ENCODE data around the gene PTPRJ. TPM values are rescaled to one million over a fixed set of nuclear protein-coding genes. Genes with fewer than 3 reads are reported as not detected.

PTPRJ gene
- total RNA-seq, 1 experiment from 2014 or later = 43.7 TPM

- Histone ChIP-seq H3F3A (ENCODE audit: insufficient read depth, low read depth) (peaks cover 30% of the 10 kb centered on the region), H3K4me1 (replicated peaks; ENCODE audit: insufficient read depth) (peaks cover 75% of the 10 kb centered on the region), H3K9me3 (ENCODE audit: insufficient read depth, low read depth) (no peaks in the 10 kb centered on the region), H4K20me1 (ENCODE audit: insufficient read depth) (no peaks in the 10 kb centered on the region), H3K4me2 (peak overlapping the region; percentile 30), H3K4me3 (no peak overlapping the region), H3K36me3 (ENCODE audit: low read depth) (peaks cover 24% of the 10 kb centered on the region), H3K9me2 (ENCODE audit: insufficient read depth) (no peaks in the 10 kb centered on the region), H3K27ac (peak overlapping the region; percentile 65), H3K27me3 (ENCODE audit: insufficient read depth, low read depth) (no peaks in the 10 kb centered on the region), H3K79me2 (ENCODE audit: low read depth) (peaks cover 97% of the 10 kb centered on the region), H2AFZ (no peak overlapping the region)
- ChIA-PET POLR2A (ENCODE audit: unreplicated experiment) (interaction anchor here (0.7 to 1.0 kb wide), 3 partner anchors 69 to 125 kb away, joined by 4 to 6 read pairs (median 6); no protein-coding TSS in a partner anchor), CTCF (interaction anchor here (0.9 to 1.0 kb wide), 2 partner anchors 62 to 123 kb away, joined by 3 read pairs; no protein-coding TSS in a partner anchor)
- intact Hi-C loops (cut with micrococcal nuclease; ENCODE audit: unreplicated experiment) = no loop called here
- TF ChIP-seq EZH2 (IDR thresholded peaks at IDR 0.05; ENCODE audit: low read depth) (no peak), CTCF (conservative IDR thresholded peaks at IDR 0.05) (no peak)
- DNase-seq = no peak
- BruUV-seq (replicated peaks) = TSS peak; percentile 77
These were observed 5.9 kb downstream of the PTPRJ start for GRCh38 chr11:47986219-47986618.

- ChIA-PET CTCF (interaction anchor here (0.9 to 1.0 kb wide), 2 partner anchors 62 to 122 kb away, joined by 3 read pairs; no protein-coding TSS in a partner anchor), POLR2A (ENCODE audit: unreplicated experiment) (interaction anchor here (0.5 to 1.0 kb wide), 5 partner anchors 45 to 125 kb away, joined by 4 to 9 read pairs (median 6); no protein-coding TSS in a partner anchor)
- peaks cover 24% of the 10 kb centered on the region for H3K36me3 ChIP-seq (ENCODE audit: low read depth)
- H3K9me2 ChIP-seq (ENCODE audit: insufficient read depth) = no peaks in the 10 kb centered on the region
- H4K20me1 ChIP-seq (ENCODE audit: insufficient read depth) = no peaks in the 10 kb centered on the region
- H3K4me1 ChIP-seq (replicated peaks; ENCODE audit: insufficient read depth) = peaks cover 79% of the 10 kb centered on the region
- H3K9me3 ChIP-seq (ENCODE audit: insufficient read depth, low read depth) = no peaks in the 10 kb centered on the region
- H3K4me2 ChIP-seq = peak overlapping the region; percentile 30; the same call in 1 of the 2 replicates
- peaks cover 32% of the 10 kb centered on the region for H3F3A ChIP-seq (ENCODE audit: insufficient read depth, low read depth)
- no peak for TF ChIP-seq CTCF (conservative IDR thresholded peaks at IDR 0.05)
- TF ChIP-seq EZH2 (IDR thresholded peaks at IDR 0.05; ENCODE audit: low read depth) = no peak
- BruUV-seq (replicated peaks) = no TSS peak
- DNase-seq = peak; percentile 54 to 87
- peaks cover 97% of the 10 kb centered on the region for H3K79me2 ChIP-seq (ENCODE audit: low read depth)
- intact Hi-C loops (cut with micrococcal nuclease; ENCODE audit: unreplicated experiment) = no loop called here
- peak overlapping the region; percentile 65 for H3K27ac ChIP-seq
- no peak overlapping the region for H3K4me3 ChIP-seq
- H2AFZ ChIP-seq = no peak overlapping the region
- no peaks in the 10 kb centered on the region for H3K27me3 ChIP-seq (ENCODE audit: insufficient read depth, low read depth)
These were observed 6.4 kb downstream of the PTPRJ start for GRCh38 chr11:47986742-47987141.

GRCh38 chr11:47987310-47987709 is 7.0 kb downstream of the PTPRJ start:
- no peak overlapping the region for H2AFZ ChIP-seq
- ChIA-PET POLR2A (ENCODE audit: unreplicated experiment) (interaction anchor here (0.5 to 1.0 kb wide), 3 partner anchors 46 to 76 kb away, joined by 4 to 9 read pairs (median 4); no protein-coding TSS in a partner anchor), CTCF (interaction anchor here (0.9 to 1.0 kb wide), 2 partner anchors 63 to 122 kb away, joined by 3 read pairs; no protein-coding TSS in a partner anchor)
- no peaks in the 10 kb centered on the region for H3K9me2 ChIP-seq (ENCODE audit: insufficient read depth)
- no peaks in the 10 kb centered on the region for H3K9me3 ChIP-seq (ENCODE audit: insufficient read depth, low read depth)
- no peak for DNase-seq
- peak overlapping the region; percentile 30 for H3K4me2 ChIP-seq
- H3K4me1 ChIP-seq (replicated peaks; ENCODE audit: insufficient read depth) = peaks cover 79% of the 10 kb centered on the region
- H4K20me1 ChIP-seq (ENCODE audit: insufficient read depth) = no peaks in the 10 kb centered on the region
- no peaks in the 10 kb centered on the region for H3K27me3 ChIP-seq (ENCODE audit: insufficient read depth, low read depth)
- no peak for TF ChIP-seq CTCF (conservative IDR thresholded peaks at IDR 0.05)
- no peak for TF ChIP-seq EZH2 (IDR thresholded peaks at IDR 0.05; ENCODE audit: low read depth)
- H3K79me2 ChIP-seq (ENCODE audit: low read depth) = peaks cover 97% of the 10 kb centered on the region
- H3F3A ChIP-seq (ENCODE audit: insufficient read depth, low read depth) = peaks cover 36% of the 10 kb centered on the region
- peak overlapping the region; percentile 50 for H3K27ac ChIP-seq
- peaks cover 24% of the 10 kb centered on the region for H3K36me3 ChIP-seq (ENCODE audit: low read depth)
- no peak overlapping the region for H3K4me3 ChIP-seq
- intact Hi-C loops (cut with micrococcal nuclease; ENCODE audit: unreplicated experiment) = no loop called here
- BruUV-seq (replicated peaks) = no TSS peak

Measured in PC-9 (cell line).